ENCODE data around the gene OPN1SW. TPM values are rescaled to one million over a fixed set of nuclear protein-coding genes. Genes with fewer than 3 reads are reported as not detected.

Gene OPN1SW
- total and polyA plus RNA-seq, 4 experiments from 2014 or later: not detected

GRCh38 chr7:128739990-128740682, 35.5 kb downstream of the OPN1SW start:
- Mint-ChIP-seq H3K27me3 (peaks cover 0 to 1% of the 10 kb centered on the region in 2 donors), H3K36me3 (peaks cover 0 to 12% of the 10 kb centered on the region in 2 donors), H3K4me1 (peaks cover 30 to 56% (median 43%) of the 10 kb centered on the region in 4 donors), H3K9me3 (no peaks in the 10 kb centered on the region), H3K4me3 (peak overlapping the region; percentile 98 to 100 (median 99)), H3K27ac (peak overlapping the region; percentile 97 to 100 (median 98))
- no peaks in the 10 kb centered on the region for H3K27me3 ChIP-seq (ENCODE audit: insufficient read depth, low read length)
- no peak for DNase-seq
- H3K9me3 ChIP-seq (ENCODE audit: control insufficient read depth in 1 of 2, low read length in 2 of 2): no peaks in the 10 kb centered on the region
- ChIA-PET CTCF (ENCODE audit: partially characterized antibody) (interaction anchor here (1.1 to 3.1 kb wide), 5 partner anchors 8 to 143 kb away, joined by 3 to 14 read pairs (median 3); no protein-coding TSS in a partner anchor), POLR2A (ENCODE audit: partially characterized antibody) (interaction anchor here (0.5 to 2.7 kb wide), 5 partner anchors 11 to 123 kb away, joined by 3 to 12 read pairs (median 4); partner anchors contain the start of gene ATP6V1F)
- H3K27ac ChIP-seq (ENCODE audit: low read depth, low read length): peak overlapping the region; percentile 91
- H3K4me1 ChIP-seq (ENCODE audit: insufficient read depth, low read length): peaks cover 38% of the 10 kb centered on the region
- peak overlapping the region; percentile 80 to 82 for H3K4me3 ChIP-seq (ENCODE audit: low read length in 2 of 2)
- intact Hi-C loops (cut with micrococcal nuclease): loop anchor here (1.0 to 10.0 kb wide), 5 partner anchors 51 to 482 kb away; partner anchors contain the start of genes ATP6V1F, CCDC136, HILPDA and TNPO3
- no peaks in the 10 kb centered on the region for H3K36me3 ChIP-seq (ENCODE audit: insufficient read depth, low read length)

- ChIA-PET CTCF (ENCODE audit: partially characterized antibody) (interaction anchor here (1.1 to 3.1 kb wide), 8 partner anchors 9 to 264 kb away, joined by 3 to 14 read pairs (median 4); no protein-coding TSS in a partner anchor), POLR2A (ENCODE audit: partially characterized antibody) (interaction anchor here (0.7 to 2.7 kb wide), 8 partner anchors 11 to 316 kb away, joined by 3 to 12 read pairs (median 4); partner anchors contain the start of genes ATP6V1F and TNPO3)
- Histone ChIP-seq H3K36me3 (ENCODE audit: insufficient read depth, low read length) (no peaks in the 10 kb centered on the region), H3K27ac (ENCODE audit: low read depth, low read length) (peak within 1 kb of the TSS; percentile 91), H3K4me3 (ENCODE audit: low read length in 2 of 2) (peak within 1 kb of the TSS; percentile 80 to 82), H3K4me1 (ENCODE audit: insufficient read depth, low read length) (peaks cover 38% of the 10 kb centered on the region), H3K9me3 (ENCODE audit: control insufficient read depth in 1 of 2, low read length in 2 of 2) (no peaks in the 10 kb centered on the region), H3K27me3 (ENCODE audit: insufficient read depth, low read length) (no peaks in the 10 kb centered on the region)
- H3K4me1 Mint-ChIP-seq: peaks cover 27 to 50% (median 39%) of the 10 kb centered on the region in 4 donors
- peaks cover 0 to 3% of the 10 kb centered on the region in 2 donors for H3K27me3 Mint-ChIP-seq
- DNase-seq: peak; percentile 93 to 95 (median 94)
- H3K27ac Mint-ChIP-seq: peak within 1 kb of the TSS; percentile 97 to 100 (median 98)
- no peaks in the 10 kb centered on the region for H3K9me3 Mint-ChIP-seq
- peak within 1 kb of the TSS; percentile 98 to 100 (median 99) for H3K4me3 Mint-ChIP-seq
- intact Hi-C loops (cut with micrococcal nuclease): loop anchor here (1.0 to 10.0 kb wide), 5 partner anchors 51 to 483 kb away; partner anchors contain the start of genes ATP6V1F, CCDC136, HILPDA and TNPO3
- peaks cover 0 to 12% of the 10 kb centered on the region in 2 donors for H3K36me3 Mint-ChIP-seq
Observed at GRCh38 chr7:128739048-128739962, 36.3 kb downstream of the OPN1SW start, which contains the start of gene CALU. Gene CALU (plus strand): TSS chr7:128739359. CDS start chr7:128748584, 9,225 bp downstream.

- peaks cover 0 to 12% of the 10 kb centered on the region in 2 donors for H3K36me3 Mint-ChIP-seq
- H3K4me1 Mint-ChIP-seq: peaks cover 24 to 47% (median 35%) of the 10 kb centered on the region in 4 donors
- Histone ChIP-seq H3K27ac (ENCODE audit: low read depth, low read length) (peak overlapping the region; percentile 91), H3K36me3 (ENCODE audit: insufficient read depth, low read length) (no peaks in the 10 kb centered on the region), H3K4me1 (ENCODE audit: insufficient read depth, low read length) (peaks cover 36% of the 10 kb centered on the region), H3K9me3 (ENCODE audit: control insufficient read depth in 1 of 2, low read length in 2 of 2) (no peaks in the 10 kb centered on the region), H3K4me3 (ENCODE audit: low read length in 2 of 2) (peak overlapping the region; percentile 72 to 82), H3K27me3 (ENCODE audit: insufficient read depth, low read length) (no peaks in the 10 kb centered on the region)
- POLR2A ChIA-PET (ENCODE audit: partially characterized antibody): interaction anchor here (0.7 to 2.7 kb wide), 7 partner anchors 10 to 317 kb away, joined by 3 to 12 read pairs (median 5); partner anchors contain the start of genes ATP6V1F and TNPO3
- peak overlapping the region; percentile 98 to 100 (median 99) for H3K4me3 Mint-ChIP-seq
- H3K27ac Mint-ChIP-seq: peak overlapping the region; percentile 97 to 100 (median 98)
- H3K27me3 Mint-ChIP-seq: peaks cover 0 to 3% of the 10 kb centered on the region in 2 donors
- intact Hi-C loops (cut with micrococcal nuclease): loop anchor here (1.0 to 10.0 kb wide), 5 partner anchors 52 to 484 kb away; partner anchors contain the start of genes ATP6V1F, CCDC136, HILPDA and TNPO3
- DNase-seq: peak in 1 of 5 donors; percentile 33
- CTCF ChIA-PET (ENCODE audit: partially characterized antibody): interaction anchor here (1.0 to 3.1 kb wide), 7 partner anchors 12 to 264 kb away, joined by 3 to 14 read pairs (median 4); partner anchors contain the start of gene ATP6V1F
- no peaks in the 10 kb centered on the region for H3K9me3 Mint-ChIP-seq
Observed at GRCh38 chr7:128738570-128739047, 37.0 kb downstream of the OPN1SW start.

GRCh38 chr7:128737867-128738385, 37.7 kb downstream of the OPN1SW start:
- POLR2A ChIA-PET (ENCODE audit: partially characterized antibody): interaction anchor here (0.7 to 2.7 kb wide), 6 partner anchors 9 to 317 kb away, joined by 3 to 12 read pairs (median 5); partner anchors contain the start of genes ATP6V1F and TNPO3
- H3K27me3 Mint-ChIP-seq: peaks cover 0 to 3% of the 10 kb centered on the region in 2 donors
- CTCF ChIA-PET (ENCODE audit: partially characterized antibody): interaction anchor here (1.0 to 3.1 kb wide), 7 partner anchors 11 to 263 kb away, joined by 3 to 14 read pairs (median 4); partner anchors contain the start of gene ATP6V1F
- H3K36me3 Mint-ChIP-seq: peaks cover 0 to 12% of the 10 kb centered on the region in 2 donors
- Histone ChIP-seq H3K4me1 (ENCODE audit: insufficient read depth, low read length) (peaks cover 34% of the 10 kb centered on the region), H3K27ac (ENCODE audit: low read depth, low read length) (peak overlapping the region; percentile 91), H3K36me3 (ENCODE audit: insufficient read depth, low read length) (no peaks in the 10 kb centered on the region), H3K9me3 (ENCODE audit: control insufficient read depth in 1 of 2, low read length in 2 of 2) (no peaks in the 10 kb centered on the region), H3K27me3 (ENCODE audit: insufficient read depth, low read length) (no peaks in the 10 kb centered on the region), H3K4me3 (ENCODE audit: low read length in 2 of 2) (peak overlapping the region in 1 of 2 donors; percentile 72)
- intact Hi-C loops (cut with micrococcal nuclease): loop anchor here (2.0 to 10.0 kb wide), 4 partner anchors 53 to 484 kb away; partner anchors contain the start of genes CCDC136, HILPDA and TNPO3
- DNase-seq: no peak
- no peaks in the 10 kb centered on the region for H3K9me3 Mint-ChIP-seq
- peaks cover 24 to 47% (median 34%) of the 10 kb centered on the region in 4 donors for H3K4me1 Mint-ChIP-seq
- H3K27ac Mint-ChIP-seq: peak overlapping the region; percentile 65 to 100 (median 98)
- H3K4me3 Mint-ChIP-seq: peak overlapping the region; percentile 98 to 100 (median 99)

GRCh38 chr7:128737441-128737840, 38.2 kb downstream of the OPN1SW start:
- Mint-ChIP-seq H3K27me3 (peaks cover 0 to 3% of the 10 kb centered on the region in 2 donors), H3K4me3 (peak overlapping the region in 2 of 8 donors; percentile 8 to 17), H3K36me3 (peaks cover 0 to 12% of the 10 kb centered on the region in 2 donors), H3K9me3 (no peaks in the 10 kb centered on the region), H3K27ac (peak overlapping the region in 1 of 7 donors; percentile 36), H3K4me1 (peaks cover 23 to 46% (median 33%) of the 10 kb centered on the region in 4 donors)
- H3K4me3 ChIP-seq (ENCODE audit: low read length in 2 of 2): no peak overlapping the region
- H3K27ac ChIP-seq (ENCODE audit: low read depth, low read length): no peak overlapping the region
- ChIA-PET POLR2A (ENCODE audit: partially characterized antibody) (interaction anchor here (1.4 to 2.7 kb wide), 2 partner anchors 54 to 126 kb away, joined by 6 to 12 read pairs; partner anchors contain the start of gene ATP6V1F), CTCF (ENCODE audit: partially characterized antibody) (interaction anchor here (1.3 to 3.1 kb wide), 2 partner anchors 125 to 146 kb away, joined by 5 to 14 read pairs; partner anchors contain the start of gene ATP6V1F)
- H3K4me1 ChIP-seq (ENCODE audit: insufficient read depth, low read length): peaks cover 34% of the 10 kb centered on the region
- no peak for DNase-seq
- H3K27me3 ChIP-seq (ENCODE audit: insufficient read depth, low read length): peaks cover 4% of the 10 kb centered on the region
- H3K9me3 ChIP-seq (ENCODE audit: control insufficient read depth in 1 of 2, low read length in 2 of 2): no peaks in the 10 kb centered on the region
- H3K36me3 ChIP-seq (ENCODE audit: insufficient read depth, low read length): no peaks in the 10 kb centered on the region
- intact Hi-C loops (cut with micrococcal nuclease): loop anchor here (5.0 to 10.0 kb wide), 3 partner anchors 283 to 485 kb away; partner anchors contain the start of genes HILPDA and TNPO3
